GM12892 (cell line): Measurements from ENCODE around the gene LEMD2.

Source experiments
- POLR2A ChIP-seq: IDR thresholded peaks from 2 replicates; pipeline ENCODE4 v1.6.1; 2011; ENCODE audit warnings: low read depth, low read length, control low read depth
- POLR2AphosphoS5 ChIP-seq: IDR thresholded peaks from 2 replicates; pipeline ENCODE4 v1.6.1; 2011; ENCODE audit warnings: low read depth, low read length, control low read depth
- TAF1 ChIP-seq: IDR thresholded peaks from 2 replicates; pipeline ENCODE4 v1.6.1; 2011; ENCODE audit warnings: low read depth, mild to moderate bottlenecking, control low read depth, low read length, borderline replicate concordance

GRCh38 chr6:33742837-33743236, 46.1 kb downstream of the LEMD2 start:
- TF ChIP-seq POLR2A = no peak
- TF ChIP-seq POLR2AphosphoS5 = no peak
- no peak for TF ChIP-seq TAF1
